Endothelial cell of umbilical vein (primary cell): ENCODE data around the gene TNFRSF4. TPM values are rescaled to one million over a fixed set of nuclear protein-coding genes. Genes with fewer than 3 reads are reported as not detected.

Source experiments
- BruUV-seq: library from RNA; stranded (reverse); fragments of 400-500 nt; replicated peaks from 2 replicates; lab custom pipeline; 2021; lab: Mats Ljungman, UMichigan
- CTCF ChIA-PET: fragments of 300-600, 350-600 bp; sonication (Branson Sonifier 250); formaldehyde crosslinking; loops from one replicate; lab custom pipeline; 2021; ENCODE audit warnings: antibody characterized with exemption, inconsistent platforms; lab: Charles Lee
- POLR2A ChIA-PET: fragments of 300-600, 350-600 bp; sonication (Branson Sonifier 250); formaldehyde crosslinking; loops from one replicate; lab custom pipeline; 2021; ENCODE audit warnings: antibody characterized with exemption, inconsistent platforms; lab: Charles Lee
- DNase-seq: peaks from one replicate; pipeline ENCODE4 v3.0.0-alpha.2; 2011; ENCODE audit warnings: low read depth, low spot score
- FAIRE-seq: peaks from 2 replicates; lab custom pipeline; 2011; peaks lifted over from hg19 to GRCh38; lab: Jason Lieb, UNC
- H2AFZ ChIP-seq: 2 replicates; pipeline ENCODE4 v1.6.0; 2012; ENCODE audit warnings: low read depth, low read length, control low read depth, inconsistent platforms
- H3K27ac ChIP-seq: 2 replicates; pipeline ENCODE4 v1.5.1; 2011; ENCODE audit warnings: low read depth, mild to moderate bottlenecking, control low read depth, low read length, moderate library complexity; ENCODE audit not compliant: insufficient read depth
- H3K27me3 ChIP-seq, 2 experiments: 2 replicates each; pipeline versions ENCODE4 v1.6.0 to v1.6.1; 2011; ENCODE audit warnings: low read length in 2 of 2, mixed read lengths in 1 of 2; ENCODE audit not compliant: control insufficient read depth in 2 of 2, insufficient read depth in 2 of 2
- H3K36me3 ChIP-seq, 2 experiments: 2 replicates in 1 of 2; 3 replicates in 1 of 2; pipeline ENCODE4 v1.5.1; 2011; ENCODE audit warnings: low read length in 2 of 2, mild to moderate bottlenecking in 1 of 2, moderate library complexity in 1 of 2; ENCODE audit not compliant: control insufficient read depth in 2 of 2, insufficient read depth in 2 of 2; ENCODE audit errors: extremely low read depth in 1 of 2
- H3K4me1 ChIP-seq: 3 replicates; pipeline ENCODE4 v1.5.1; 2011; ENCODE audit warnings: mild to moderate bottlenecking, low read length; ENCODE audit not compliant: control insufficient read depth, insufficient read depth; ENCODE audit errors: extremely low read depth
- H3K4me2 ChIP-seq: 2 replicates; pipeline ENCODE4 v1.6.1; 2011; ENCODE audit warnings: low read length, control low read depth, mixed read lengths; ENCODE audit not compliant: insufficient read depth
- H3K4me3 ChIP-seq, 3 experiments: fragments of 200-600 bp in 1 of 3; sonication (generic), shearing (Covaris generic) in 1 of 3; replicated peaks in 1 of 3; 2 replicates each; pipeline ENCODE4 v1.5.1; 2011 to 2016; ENCODE audit warnings: control low read depth in 3 of 3, low read length in 3 of 3, mild to moderate bottlenecking in 2 of 3, inconsistent platforms in 1 of 3, low read depth in 1 of 3, moderate library complexity in 1 of 3; ENCODE audit not compliant: insufficient read depth in 1 of 3
- H3K79me2 ChIP-seq: 2 replicates; pipeline ENCODE4 v1.6.0; 2012; ENCODE audit warnings: low read length, inconsistent platforms; ENCODE audit not compliant: control insufficient read depth, insufficient read depth
- H3K9ac ChIP-seq: replicated peaks from 2 replicates; pipeline ENCODE3; 2011; ENCODE audit warnings: low read length, control low read depth; ENCODE audit not compliant: insufficient read depth; ENCODE audit errors: extremely low read depth
- H3K9me1 ChIP-seq: replicated peaks from 3 replicates; pipeline ENCODE4 v1.6.0; 2011; ENCODE audit warnings: mild to moderate bottlenecking, low read length; ENCODE audit not compliant: control insufficient read depth, insufficient read depth; ENCODE audit errors: extremely low read depth
- H3K9me3 ChIP-seq: replicated peaks from 2 replicates; pipeline ENCODE4 v1.5.1; 2012; ENCODE audit warnings: low read length, inconsistent platforms; ENCODE audit not compliant: control insufficient read depth, insufficient read depth
- H4K20me1 ChIP-seq: replicated peaks from 2 replicates; pipeline ENCODE3; 2011; ENCODE audit warnings: mild to moderate bottlenecking, low read length; ENCODE audit not compliant: control insufficient read depth, insufficient read depth; ENCODE audit errors: extremely low read depth
- CTCF ChIP-seq, 2 donors: IDR thresholded peaks; 1 replicate in 1 of 2; 2 replicates in 1 of 2; pipeline ENCODE4 v1.5.1; 2011; ENCODE audit warnings: low read length in 2 of 2, mild to moderate bottlenecking in 2 of 2, moderate library complexity in 2 of 2, control low read depth in 1 of 2, inconsistent platforms in 1 of 2, low read depth in 1 of 2; ENCODE audit not compliant: insufficient read depth in 1 of 2; ENCODE audit errors: extremely low read depth in 1 of 2
- EZH2 ChIP-seq: IDR thresholded peaks from 2 replicates; pipeline ENCODE4 v1.6.1; 2012; ENCODE audit warnings: borderline replicate concordance, low read depth, mild to moderate bottlenecking, moderate library complexity, low read length, inconsistent platforms; ENCODE audit not compliant: severe bottlenecking
- FOS ChIP-seq: IDR thresholded peaks from 2 replicates; pipeline ENCODE4 v1.6.1; 2011; ENCODE audit warnings: mild to moderate bottlenecking, low read length, moderate library complexity, borderline replicate concordance; ENCODE audit not compliant: insufficient read depth
- GATA2 ChIP-seq: IDR thresholded peaks from 2 replicates; pipeline ENCODE4 v1.7.0; 2011; ENCODE audit warnings: low read depth, mild to moderate bottlenecking, moderate library complexity, mixed read lengths, low read length; ENCODE audit not compliant: insufficient read length, insufficient read depth
- JUN ChIP-seq: IDR thresholded peaks from 2 replicates; pipeline ENCODE4 v1.6.1; 2011; ENCODE audit warnings: borderline replicate concordance, low read depth; ENCODE audit not compliant: insufficient read length, insufficient read depth
- MAX ChIP-seq: IDR thresholded peaks from 2 replicates; pipeline ENCODE4 v1.6.1; 2011; ENCODE audit not compliant: insufficient read depth, insufficient read length
- MYC ChIP-seq: IDR thresholded peaks from one replicate; pipeline ENCODE4 v1.6.1; 2011; ENCODE audit warnings: mild to moderate bottlenecking, low read depth, low read length
- POLR2A ChIP-seq: IDR thresholded peaks from 2 replicates; pipeline ENCODE4 v1.6.1; 2012; ENCODE audit warnings: low read depth, mild to moderate bottlenecking, control low read depth, low read length
- POLR2AphosphoS5 ChIP-seq: IDR thresholded peaks from 2 replicates; pipeline ENCODE4 v1.6.1; 2012; ENCODE audit warnings: low read depth, mild to moderate bottlenecking, control low read depth, low read length, moderate library complexity; ENCODE audit not compliant: insufficient read depth
- dilution Hi-C: fragments of 300-500 bp; cut with MboI; formaldehyde crosslinking; loops from one replicate; pipeline ENCODE4 v1.15.0; 2019; ENCODE audit warnings: low sequenced_read_pairs; ENCODE audit not compliant: extremely low pct_ligation_motif_present
- intact Hi-C: fragments of 100-400 bp; cut with micrococcal nuclease; formaldehyde crosslinking; loops from one replicate; pipeline ENCODE4 v1.10.0; 2022
- polyA plus RNA-seq, 4 experiments: library from polyadenylated mRNA; depleted of rRNA in 3 of 4; stranded (reverse) in 3 of 4; unstranded in 1 of 4; fragments of >200 nt; gene quantifications; 2 replicates each; pipeline versions ENCODE4 v1.2.1 to v1.2.3, GENCODE V29; 2011 to 2012; ENCODE audit warnings: missing spikeins in 1 of 4
- total RNA-seq: library from RNA; stranded (reverse); gene quantifications from 2 replicates; pipeline ENCODE4 v1.2.3, GENCODE V29; 2021

The TNFRSF4 gene
- total and polyA plus RNA-seq, 2 donors (not counting 3 experiments of a cell fraction or from before 2014, with no cell fraction given): 0.55 to 1.5 TPM

- no peaks in the 10 kb centered on the region for H3K9me3 ChIP-seq
- H3K4me2 ChIP-seq: no peak overlapping the region
- no peaks in the 10 kb centered on the region for H4K20me1 ChIP-seq
- no peak overlapping the region for H3K4me3 ChIP-seq
- ChIA-PET CTCF (interaction anchor here (1.2 kb wide), 1 partner anchor 253 kb away, joined by 3 read pairs; no protein-coding TSS in a partner anchor), POLR2A (no interaction called here)
- intact Hi-C loops: no loop called here
- DNase-seq: no peak
- H3K36me3 ChIP-seq: peaks cover 0 to 24% of the 10 kb centered on the region in 2 experiments
- no TSS peak for BruUV-seq
- H3K4me1 ChIP-seq: peaks cover 5% of the 10 kb centered on the region
- H3K79me2 ChIP-seq: peaks cover 8% of the 10 kb centered on the region
- no peak for FAIRE-seq
- H3K27ac ChIP-seq: no peak overlapping the region
- TF ChIP-seq MYC (no peak), EZH2 (no peak), POLR2A (no peak), MAX (no peak), GATA2 (no peak), CTCF (IDR thresholded peaks at IDR 0.05; ENCODE audit: extremely low read depth in 1 of 2, insufficient read depth in 1 of 2, low read depth in 1 of 2, low read length in 2 of 2) (no peak), JUN (no peak), POLR2AphosphoS5 (no peak), FOS (no peak)
- no peaks in the 10 kb centered on the region for H3K9me1 ChIP-seq
- dilution Hi-C loops: no loop called here
- H3K27me3 ChIP-seq: no peaks in the 10 kb centered on the region
- H2AFZ ChIP-seq: no peak overlapping the region
- no peak overlapping the region for H3K9ac ChIP-seq
Observed at GRCh38 chr1:1255611-1256010, 41.7 kb upstream of the TNFRSF4 start.
